GM12872 (cell line): ENCODE results near the gene GTF2A1L.

ENCODE experiments used
- CTCF ChIP-seq: IDR thresholded peaks from 3 replicates; pipeline ENCODE4 v1.5.1; 2011; ENCODE audit warnings: low read depth, mild to moderate bottlenecking, low read length, moderate library complexity; ENCODE audit not compliant: insufficient read depth

Gene GTF2A1L

GRCh38 chr2:48709096-48710034, 91.7 kb downstream of the GTF2A1L start:
- no peak for TF ChIP-seq CTCF

- no peak for TF ChIP-seq CTCF
Measured at GRCh38 chr2:48711343-48711742, 93.7 kb downstream of the GTF2A1L start.

DNA sequence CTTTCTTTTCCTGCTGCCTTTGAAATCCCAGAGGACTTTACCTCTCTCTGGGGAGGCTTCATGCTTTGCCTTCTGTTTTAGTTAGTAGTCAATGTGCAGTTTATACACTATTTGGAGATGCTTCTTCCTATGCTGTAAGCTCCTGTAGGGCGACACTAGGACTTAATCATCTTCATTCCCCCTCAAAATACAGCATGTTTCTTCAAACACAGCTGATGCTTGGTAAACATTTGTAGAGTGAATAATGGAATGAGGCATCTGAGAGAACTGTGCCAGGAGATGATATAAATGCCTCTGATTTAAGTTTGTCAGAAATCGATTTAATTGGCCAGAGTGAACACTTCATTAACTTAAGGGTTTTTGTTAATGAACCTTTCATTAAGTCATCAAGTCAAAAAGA, 94.5 kb downstream of the GTF2A1L start:
- TF ChIP-seq CTCF, result no peak

DNA sequence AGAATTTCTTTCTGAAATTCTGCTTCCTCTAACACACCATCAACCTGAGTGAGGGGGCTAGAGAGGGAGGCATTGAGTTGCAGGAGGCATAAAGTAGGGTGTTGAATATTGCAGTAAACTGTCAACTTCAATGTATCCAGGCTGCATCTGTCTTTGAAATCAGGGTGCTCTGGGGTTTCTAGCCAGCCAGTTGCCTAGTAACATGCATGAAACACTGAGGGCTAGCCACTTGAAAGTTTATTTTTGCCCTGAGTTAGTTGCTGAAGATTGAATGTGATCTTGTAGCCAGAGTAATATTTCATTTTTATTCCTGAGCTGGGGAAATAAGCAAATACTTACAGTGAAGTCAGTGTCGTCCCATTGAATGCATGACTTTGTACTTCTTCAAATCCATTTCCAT, 96.0 kb downstream of the GTF2A1L start:
- no peak for TF ChIP-seq CTCF

- TF ChIP-seq CTCF, result no peak
Measured at GRCh38 chr2:48714245-48714644, 96.6 kb downstream of the GTF2A1L start.

GRCh38 chr2:48715042-48715899, 97.6 kb downstream of the GTF2A1L start:
- TF ChIP-seq CTCF, result no peak

DNA sequence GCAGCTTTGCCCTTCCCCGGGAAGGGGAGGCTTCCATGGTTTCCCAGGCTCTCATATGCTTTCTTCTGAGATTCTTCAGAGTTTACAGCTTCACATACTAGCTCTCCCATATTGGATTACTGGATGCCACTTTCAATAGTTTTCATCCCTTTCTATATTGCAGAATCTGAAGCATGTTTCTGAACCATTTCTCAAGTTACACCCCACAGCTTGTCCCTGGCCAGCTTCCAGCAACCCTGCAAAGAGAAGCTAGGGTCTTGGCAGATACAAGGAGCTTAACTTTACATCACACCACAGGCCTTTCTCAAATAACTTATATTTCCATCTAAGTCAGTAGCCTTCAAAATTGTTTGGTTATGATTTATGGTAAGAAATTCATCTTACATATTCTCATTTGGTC, 98.3 kb downstream of the GTF2A1L start:
- no peak for TF ChIP-seq CTCF
